Esophagus squamous epithelium (tissue), 5 donors: Measurements from ENCODE around the gene TRIM51G. TPM values are rescaled to one million over a fixed set of nuclear protein-coding genes. Genes with fewer than 3 reads are reported as not detected.
"Not testable (repeated sequence)": the region's sequence is repeated elsewhere in the genome, so short reads cannot be mapped to it uniquely, and the experiment has no call there.

Experiments used
- DNase-seq: peaks from one replicate; lab custom pipeline; 2025; lab: John Stamatoyannopoulos, UW
- H3K27ac ChIP-seq, 4 donors: fragments of 200-600 bp; sonication (generic); one replicate each; pipeline ENCODE4 v1.5.1; 2016 to 2019; ENCODE audit warnings: mild to moderate bottlenecking in 1 of 4
- H3K27me3 ChIP-seq, 4 donors: fragments of 200-600 bp; sonication (generic); 1 replicate in 3 of 4; 2 replicates in 1 of 4; pipeline versions ENCODE4 v1.5.1 to v1.6.0; 2017 to 2021; ENCODE audit warnings: antibody characterized with exemption in 1 of 4
- H3K36me3 ChIP-seq, 3 donors: fragments of 200-600 bp; sonication (generic); one replicate each; pipeline ENCODE4 v1.5.1; 2016 to 2019
- H3K4me1 ChIP-seq, 3 donors: fragments of 200-600 bp; sonication (generic); one replicate each; pipeline ENCODE4 v1.5.1; 2017 to 2019
- H3K4me3 ChIP-seq, 4 donors: fragments of 200-600 bp; sonication (generic); 1 replicate in 3 of 4; 2 replicates in 1 of 4; pipeline ENCODE4 v1.5.1; 2016 to 2019; ENCODE audit warnings: mild to moderate bottlenecking in 2 of 4, moderate library complexity in 1 of 4
- H3K9me3 ChIP-seq, 3 donors: fragments of 200-600 bp; sonication (generic); one replicate each; pipeline ENCODE4 v1.5.1; 2016 to 2019
- WGBS, 2 donors: methylation state at CpG; one replicate each; pipeline ENCODE4 v1.1.5; 2018; 5-methylcytosine and 5-hydroxymethylcytosine counted together
- intact Hi-C: fragments of 100-400 bp; cut with DNase I; formaldehyde crosslinking; loops from one replicate; pipeline ENCODE4 v1.15.0; 2022
- total RNA-seq, 4 donors: library from RNA; depleted of rRNA; stranded (reverse); fragments of >200 nt; gene quantifications; one replicate each; pipeline ENCODE4 v1.1.0, GENCODE V29; 2016
- donor health status: DM: yes; HTN: yes; CAD: no.

Gene TRIM51G, protein sequence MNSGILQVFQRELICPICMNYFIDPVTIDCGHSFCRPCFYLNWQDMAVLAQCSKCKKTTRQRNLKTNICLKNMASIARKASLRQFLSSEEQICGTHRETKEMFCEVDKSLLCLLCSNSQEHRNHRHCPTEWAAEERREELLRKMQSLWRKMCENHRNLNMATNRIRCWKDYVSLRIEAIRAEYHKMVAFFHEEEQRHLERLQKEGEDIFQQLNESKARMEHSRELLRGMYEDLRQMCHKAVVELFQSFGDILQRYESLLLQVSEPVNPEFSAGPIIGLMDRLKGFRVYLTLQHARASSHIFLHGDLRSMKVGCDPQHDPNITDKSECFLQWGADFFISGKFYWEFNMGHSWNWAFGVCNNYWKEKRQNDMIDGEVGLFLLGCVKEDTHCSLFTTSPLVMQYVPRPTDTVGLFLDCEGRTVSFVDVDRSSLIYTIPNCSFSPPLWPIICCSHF
- total RNA-seq, result not detected

DNA sequence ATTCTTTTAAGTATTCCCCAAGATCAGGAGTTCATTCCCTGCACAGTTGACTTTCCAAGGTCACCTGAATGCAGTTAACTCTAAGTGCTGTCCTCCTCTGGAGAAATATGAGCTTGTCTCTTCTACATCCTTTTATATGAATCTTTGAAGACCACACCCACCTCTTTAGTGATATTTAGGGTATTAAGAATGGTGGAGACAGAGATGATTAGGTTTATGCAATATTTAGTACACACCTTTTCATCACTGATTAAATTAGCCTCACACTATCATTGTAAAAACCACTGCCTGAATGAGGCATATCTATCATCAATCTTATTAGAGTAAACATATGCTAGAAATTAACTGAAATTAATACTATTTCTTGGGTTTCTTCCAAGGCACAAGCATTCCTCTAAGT is at the start of gene TRIM51G:
Gene TRIM51G, minus strand, starts transcription at position 101 of the 400 bp plus-strand sequence. CDS start 2,190 bp downstream, outside the sequence.
- H3K27ac ChIP-seq, H3K4me3 ChIP-seq, DNase-seq, intact Hi-C loops, H3K9me3 ChIP-seq, H3K27me3 ChIP-seq, H3K36me3 ChIP-seq, H3K4me1 ChIP-seq: not testable (repeated sequence)

DNA sequence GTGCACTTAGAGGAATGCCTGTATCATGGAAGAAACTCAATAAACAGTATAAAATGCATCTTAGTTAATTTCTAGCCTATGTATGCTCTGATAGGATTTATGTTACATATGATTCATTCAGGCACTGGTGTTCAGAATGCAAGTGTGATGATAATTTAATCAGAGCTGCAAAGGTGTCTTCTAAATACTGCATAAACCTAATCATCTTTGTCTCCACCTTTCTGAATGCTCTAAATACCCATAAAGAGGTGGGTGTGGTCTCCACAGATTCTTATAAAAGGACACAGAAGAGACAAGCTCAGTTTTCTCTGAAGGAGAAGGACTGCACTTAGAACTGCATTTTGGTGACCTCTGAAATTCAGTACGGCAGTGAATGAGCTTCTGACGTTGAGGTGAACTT is 44.8 kb upstream of the TRIM51G start, which contains the start of gene TRIM49B:
Gene TRIM49B, plus strand, starts transcription at position 301 of the 400 bp plus-strand sequence. CDS start 2,777 bp downstream, outside the sequence.
- H3K27me3 ChIP-seq, intact Hi-C loops, DNase-seq, H3K36me3 ChIP-seq, H3K27ac ChIP-seq, H3K9me3 ChIP-seq, H3K4me3 ChIP-seq, H3K4me1 ChIP-seq: not testable (repeated sequence)
- WGBS, 2 donors, result 30 to 34% methylated on average over 2 of the region's 2 CpGs

DNA sequence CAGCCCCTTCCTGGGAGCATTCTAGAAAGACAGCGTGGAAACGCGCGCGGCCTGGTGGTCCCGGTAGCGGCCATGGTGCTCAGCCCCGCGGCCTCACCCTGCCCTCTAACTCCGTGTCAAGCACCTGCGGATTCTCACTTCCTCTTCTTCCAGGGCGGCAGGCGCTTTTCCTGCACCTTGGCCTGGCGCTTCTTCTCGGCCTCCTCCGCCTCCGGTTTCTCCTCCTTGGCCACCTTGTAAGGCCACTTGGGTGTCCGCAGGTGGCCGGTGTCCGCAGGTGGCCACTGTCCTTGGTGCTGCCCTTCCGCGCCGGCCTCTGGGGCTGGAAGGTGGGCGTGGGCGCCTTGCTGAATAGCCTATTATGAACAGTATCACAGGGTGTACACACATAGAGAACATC is 15.1 kb downstream of the TRIM51G start:
- H3K36me3 ChIP-seq, H3K27me3 ChIP-seq, H3K4me1 ChIP-seq, H3K4me3 ChIP-seq, H3K9me3 ChIP-seq, DNase-seq, intact Hi-C loops, H3K27ac ChIP-seq: not testable (repeated sequence)
- WGBS, 2 donors, result 89 to 93% methylated on average over 3 to 20 of the region's 25 CpGs

DNA sequence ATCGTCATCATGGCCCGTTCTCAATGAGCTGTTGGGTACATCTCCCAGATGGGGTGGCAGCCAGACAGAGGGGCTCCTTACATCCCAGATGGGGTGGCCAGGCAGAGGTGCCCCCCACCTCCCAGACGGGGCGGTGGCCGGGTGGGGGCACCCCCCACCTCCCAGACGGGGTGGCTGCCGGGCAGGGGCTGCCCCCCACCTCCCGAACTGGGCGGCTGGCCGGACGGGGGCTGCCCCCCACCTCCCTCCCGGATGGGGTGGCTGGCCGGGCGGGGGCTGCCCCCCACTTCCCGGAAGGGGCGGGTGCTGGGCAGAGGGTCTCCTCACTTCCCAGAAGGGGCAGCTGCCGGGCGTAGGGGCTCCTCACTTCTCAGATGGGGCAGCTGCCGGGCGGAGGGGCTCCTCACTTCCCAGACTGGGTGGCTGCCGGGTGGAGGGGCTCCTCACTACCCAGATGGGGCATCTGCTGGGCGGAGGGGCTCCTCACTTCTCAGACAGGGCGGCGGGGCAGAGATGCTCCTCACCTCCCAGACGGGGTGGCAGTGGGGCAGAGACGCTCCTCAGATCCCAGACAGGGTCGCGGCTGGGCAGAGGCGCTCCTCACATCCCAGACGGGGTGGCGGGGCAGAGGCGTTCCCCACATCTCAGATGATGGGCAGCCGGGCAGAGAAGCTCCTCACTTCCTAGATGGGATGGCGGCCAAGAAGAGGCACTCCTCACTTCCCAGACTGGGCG is 28.2 kb downstream of the TRIM51G start:
- H3K27me3 ChIP-seq, H3K4me3 ChIP-seq, H3K36me3 ChIP-seq, H3K9me3 ChIP-seq, DNase-seq, H3K4me1 ChIP-seq, intact Hi-C loops, H3K27ac ChIP-seq: not testable (repeated sequence)
- 100% methylated on average over 1 to 2 of the region's 35 CpGs for WGBS, 2 donors

DNA sequence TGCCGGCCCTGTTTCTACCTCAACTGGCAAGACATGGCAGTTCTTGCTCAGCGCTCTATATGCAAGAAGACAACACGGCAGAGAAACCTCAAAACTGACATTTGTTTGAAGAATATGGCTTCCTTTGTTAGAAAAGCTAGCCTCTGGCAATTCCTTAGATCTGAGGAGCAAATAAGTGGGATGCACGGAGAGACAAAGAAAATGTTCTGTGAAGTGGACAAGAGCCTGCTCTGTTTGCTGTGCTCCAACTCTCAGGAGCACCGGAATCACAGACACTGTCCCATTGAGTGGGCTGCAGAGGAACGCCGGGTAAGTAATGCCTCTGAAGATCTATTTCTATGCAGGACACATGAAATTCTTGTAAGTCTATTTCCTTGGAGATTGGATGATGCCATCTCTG is 37.9 kb downstream of the TRIM51G start:
- H3K36me3 ChIP-seq, intact Hi-C loops, DNase-seq, H3K27me3 ChIP-seq, H3K27ac ChIP-seq, H3K9me3 ChIP-seq, H3K4me1 ChIP-seq, H3K4me3 ChIP-seq: not testable (repeated sequence)
- WGBS, 2 donors, result 76 to 80% methylated on average over 6 to 7 of the region's 7 CpGs

Other genes with a start within 250 kb of the TRIM51G start
- not detected for gene TRIM49B, start 44.9 kb upstream of the TRIM51G start, total RNA-seq
- gene TRIM64C, start 75.2 kb upstream of the TRIM51G start, total RNA-seq, result not detected
- 1 to 10 TPM in 3 of 4 donors, under 1 TPM in 1; 0.95 to 7.4 (median 1.8) TPM for gene FOLH1, start 224.7 kb upstream of the TRIM51G start, total RNA-seq